B cell (primary cell): ENCODE measurements around the gene ZNF334. TPM values are rescaled to one million over a fixed set of nuclear protein-coding genes. Genes with fewer than 3 reads are reported as not detected.
A peak's percentile ranks its signal among the peaks of the same experiment; 100 is the strongest.

ENCODE experiments used
- ATAC-seq: fragments of 200-7000 bp; cut with Tn5 transposase; one replicate; pipeline ENCODE4 v1.10.0; 2021; ENCODE audit warnings: low read depth, mild to moderate bottlenecking, moderate number of reproducible peaks, moderate library complexity
- CTCF ChIA-PET: fragments of 350-600 bp; sonication (Branson Sonifier 250); formaldehyde crosslinking; loops from one replicate; lab custom pipeline; 2021; ENCODE audit warnings: antibody characterized with exemption, inconsistent platforms; lab: Charles Lee
- POLR2A ChIA-PET: fragments of 350-600 bp; sonication (Branson Sonifier 250); formaldehyde crosslinking; loops from one replicate; lab custom pipeline; 2021; ENCODE audit warnings: antibody characterized with exemption; lab: Charles Lee
- DNase-seq: peaks from one replicate; pipeline ENCODE4 v3.0.0; 2013
- H2AFZ ChIP-seq: 2 replicates; pipeline ENCODE4 v1.6.1; 2012; ENCODE audit warnings: mild to moderate bottlenecking, low read depth, low read length; ENCODE audit not compliant: insufficient read depth, poor library complexity, severe bottlenecking
- H3K27ac ChIP-seq, 2 donors: 1 replicate in 1 of 2; 2 replicates in 1 of 2; pipeline ENCODE4 v1.5.1; 2012 to 2013; ENCODE audit warnings: low read length in 2 of 2, mild to moderate bottlenecking in 2 of 2, moderate library complexity in 1 of 2
- H3K27me3 ChIP-seq, 4 experiments: fragments of 200-600 bp in 1 of 4; sonication (generic) in 1 of 4; replicated peaks in 1 of 4; 1 replicate in 2 of 4; 2 replicates in 2 of 4; pipeline versions ENCODE4 v1.6.1 to v1.7.0; 2013 to 2016; ENCODE audit warnings: low read length in 3 of 4, mild to moderate bottlenecking in 2 of 4, mixed read lengths in 1 of 4, moderate library complexity in 1 of 4; ENCODE audit not compliant: insufficient read depth in 4 of 4, control insufficient read depth in 3 of 4; ENCODE audit errors: control extremely low read depth in 1 of 4
- H3K36me3 ChIP-seq, 2 experiments: replicated peaks in 1 of 2; 1 replicate in 1 of 2; 2 replicates in 1 of 2; pipeline versions ENCODE4 v1.6.1 to v1.7.1; 2013; ENCODE audit warnings: low read length in 1 of 2; ENCODE audit not compliant: insufficient read depth in 2 of 2, control insufficient read depth in 1 of 2; ENCODE audit errors: control extremely low read depth in 1 of 2, extremely low read depth in 1 of 2
- H3K4me1 ChIP-seq, 2 donors: fragments of 200-600 bp in 1 of 2; sonication (generic) in 1 of 2; 1 replicate in 1 of 2; 2 replicates in 1 of 2; pipeline versions ENCODE4 v1.5.1 to v1.6.1; 2013 to 2017; ENCODE audit warnings: low read length in 2 of 2; ENCODE audit not compliant: control insufficient read depth in 2 of 2, insufficient read depth in 2 of 2
- H3K4me2 ChIP-seq: replicated peaks from 2 replicates; pipeline ENCODE3; 2012; ENCODE audit warnings: mild to moderate bottlenecking, low read depth, low read length; ENCODE audit not compliant: poor library complexity, severe bottlenecking
- H3K4me3 ChIP-seq, 5 experiments: fragments of 200-600 bp in 1 of 5; sonication (generic) in 1 of 5; 1 replicate in 3 of 5; 2 replicates in 2 of 5; pipeline versions ENCODE4 v1.5.1 to v1.7.0; 2011 to 2016; ENCODE audit warnings: low read length in 4 of 5, mild to moderate bottlenecking in 4 of 5, low read depth in 2 of 5, control low read depth in 1 of 5, moderate library complexity in 1 of 5; ENCODE audit not compliant: insufficient read depth in 1 of 5; ENCODE audit errors: control extremely low read depth in 1 of 5, extremely low read depth in 1 of 5
- H3K79me2 ChIP-seq: fragments of 200-600 bp; sonication (generic); one replicate; pipeline ENCODE4 v1.6.0; 2016; ENCODE audit warnings: low read length; ENCODE audit not compliant: control insufficient read depth, insufficient read depth
- H3K9ac ChIP-seq: fragments of 200-600 bp; sonication (generic); 2 replicates; pipeline ENCODE4 v1.6.1; 2017; ENCODE audit warnings: mild to moderate bottlenecking, low read length, moderate library complexity
- H3K9me3 ChIP-seq, 3 donors: one replicate each; pipeline versions ENCODE4 v1.6.1 to v1.7.1; 2013; ENCODE audit warnings: low read length in 2 of 3; ENCODE audit not compliant: control insufficient read depth in 2 of 3, insufficient read depth in 1 of 3; ENCODE audit errors: control extremely low read depth in 1 of 3
- H4K20me1 ChIP-seq: 2 replicates; pipeline ENCODE4 v1.6.0; 2012; ENCODE audit warnings: mild to moderate bottlenecking, low read length; ENCODE audit not compliant: insufficient read depth, control insufficient read depth, poor library complexity, severe bottlenecking
- H3K27ac Mint-ChIP-seq: one replicate; pipeline ENCODE4 v1.8.0; 2021; ENCODE audit warnings: mixed read lengths
- H3K27me3 Mint-ChIP-seq: one replicate; pipeline ENCODE4 v1.8.0; 2021; ENCODE audit warnings: mixed read lengths
- H3K4me1 Mint-ChIP-seq: one replicate; pipeline ENCODE4 v1.8.0; 2021; ENCODE audit warnings: mixed read lengths
- H3K4me3 Mint-ChIP-seq: one replicate; pipeline ENCODE4 v1.8.0; 2021; ENCODE audit warnings: mixed read lengths
- H3K9me3 Mint-ChIP-seq: one replicate; pipeline ENCODE4 v1.8.0; 2022; ENCODE audit warnings: mixed read lengths; ENCODE audit not compliant: insufficient read depth
- CTCF ChIP-seq: fragments of 200-600 bp; IDR thresholded peaks from one replicate; pipeline ENCODE4 v1.8.0; 2022; ENCODE audit warnings: antibody characterized with exemption, mild to moderate bottlenecking
- EZH2 ChIP-seq: IDR thresholded peaks from 2 replicates; pipeline ENCODE4 v1.6.1; 2012; ENCODE audit warnings: borderline replicate concordance, low read depth, mild to moderate bottlenecking, moderate library complexity, low read length; ENCODE audit not compliant: insufficient read depth, poor library complexity, severe bottlenecking
- WGBS: methylation state at CpG from one replicate; pipeline ENCODE4 v1.1.5; 2013; ENCODE audit warnings: missing lambda C conversion rate; ENCODE audit not compliant: insufficient coverage; 5-methylcytosine and 5-hydroxymethylcytosine counted together
- intact Hi-C: fragments of 100-400 bp; cut with micrococcal nuclease; formaldehyde crosslinking; loops from one replicate; pipeline ENCODE4 v1.10.0; 2022
- polyA minus RNA-seq: library from RNA; depleted of rRNA, polyadenylated mRNA; stranded (reverse); fragments of >200 nt; gene quantifications from 2 replicates; pipeline ENCODE4 v1.2.3, GENCODE V29; 2012
- polyA plus RNA-seq: library from polyadenylated mRNA; depleted of rRNA; stranded (reverse); fragments of >200 nt; gene quantifications from 2 replicates; pipeline ENCODE4 v1.2.3, GENCODE V29; 2012
- total RNA-seq, 2 donors: library from RNA; stranded (reverse); fragments of 120-200 nt in 1 of 2; gene quantifications; 1 replicate in 1 of 2; 2 replicates in 1 of 2; pipeline versions ENCODE4 v1.2.3 to v1.2.4, GENCODE V29; 2013 to 2022

ZNF334 gene
- total RNA-seq, result 0.07 and 0.22 TPM in 2 replicates
- 0.37 TPM for total RNA-seq (2013)
- 0.27 and 0.30 TPM in 2 replicates for polyA plus RNA-seq
- 0.26 and 0.36 TPM in 2 replicates for polyA minus RNA-seq

- no peaks in the 10 kb centered on the region for H4K20me1 ChIP-seq
- H3K4me2 ChIP-seq, result peak within 1 kb of the TSS; percentile 85
- no peaks in the 10 kb centered on the region for H3K9me3 Mint-ChIP-seq
- POLR2A ChIA-PET, result no interaction called here
- peaks cover 0 to 5% (median 0%) of the 10 kb centered on the region in 3 donors for H3K9me3 ChIP-seq
- peak within 1 kb of the TSS; percentile 70 for H3K9ac ChIP-seq
- peak; percentile 31 for DNase-seq
- 9% methylated on average over 42 of the region's 49 CpGs for WGBS
- H3K27me3 Mint-ChIP-seq, result peaks cover 43% of the 10 kb centered on the region
- peak within 1 kb of the TSS; percentile 82 for H3K4me3 Mint-ChIP-seq
- no peak within 1 kb of the TSS for H3K27ac Mint-ChIP-seq
- no peaks in the 10 kb centered on the region for H3K36me3 ChIP-seq
- H3K27me3 ChIP-seq, result peaks cover 0 to 19% (median 11%) of the 10 kb centered on the region in 4 experiments
- peak within 1 kb of the TSS; percentile 75 for H2AFZ ChIP-seq
- TF ChIP-seq CTCF, result no peak
- no peak for TF ChIP-seq EZH2
- ATAC-seq, result no peak
- CTCF ChIA-PET, result interaction anchor here (1.5 kb wide), 1 partner anchor 169 kb away, joined by 4 read pairs; no protein-coding TSS in a partner anchor
- H3K4me1 Mint-ChIP-seq, result peaks cover 12% of the 10 kb centered on the region
- H3K79me2 ChIP-seq, result no peaks in the 10 kb centered on the region
- intact Hi-C loops, result no loop called here
- peak within 1 kb of the TSS; percentile 3 to 60 (median 50) for H3K4me3 ChIP-seq
- peak within 1 kb of the TSS in 1 of 2 donors; percentile 9 for H3K27ac ChIP-seq
- H3K4me1 ChIP-seq, result peaks cover 8 to 12% of the 10 kb centered on the region in 2 donors
These were observed at the start of gene ZNF334 for GRCh38 chr20:46512943-46513844. Gene ZNF334, minus strand, starts transcription at chr20:46513559. Its CDS starts 1,457 bp downstream, at chr20:46512102.
